NOMO-1 treated with DMSO at 0.1 percent for 48 hours (cell line): Measurements from ENCODE around the gene RTN4RL1.

Experiments
- DNase-seq: peaks from one replicate; lab custom pipeline; 2025; ENCODE audit not compliant: unreplicated experiment; lab: John Stamatoyannopoulos, UW

The RTN4RL1 gene

DNA sequence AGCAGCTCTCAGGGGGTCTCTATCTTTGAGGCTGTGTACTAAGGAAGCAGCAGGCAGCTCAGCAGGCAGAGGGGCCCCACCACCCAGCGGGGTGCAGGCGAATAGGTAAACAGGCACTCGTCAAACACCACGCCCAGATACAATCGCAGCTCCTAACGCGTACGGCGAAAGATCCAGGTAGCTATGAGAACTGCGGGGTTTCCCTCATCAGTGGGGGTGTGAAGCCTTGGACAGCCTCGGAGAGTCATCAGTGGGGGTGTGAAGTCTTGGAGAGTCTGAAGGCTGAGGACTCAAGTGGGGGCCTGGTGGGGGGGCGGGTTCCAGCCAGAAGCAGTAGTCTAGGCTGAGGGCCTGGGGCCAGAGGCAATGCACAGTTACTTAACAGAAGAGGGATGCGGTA, 69.0 kb downstream of the RTN4RL1 start:
- DNase-seq = no peak

DNA sequence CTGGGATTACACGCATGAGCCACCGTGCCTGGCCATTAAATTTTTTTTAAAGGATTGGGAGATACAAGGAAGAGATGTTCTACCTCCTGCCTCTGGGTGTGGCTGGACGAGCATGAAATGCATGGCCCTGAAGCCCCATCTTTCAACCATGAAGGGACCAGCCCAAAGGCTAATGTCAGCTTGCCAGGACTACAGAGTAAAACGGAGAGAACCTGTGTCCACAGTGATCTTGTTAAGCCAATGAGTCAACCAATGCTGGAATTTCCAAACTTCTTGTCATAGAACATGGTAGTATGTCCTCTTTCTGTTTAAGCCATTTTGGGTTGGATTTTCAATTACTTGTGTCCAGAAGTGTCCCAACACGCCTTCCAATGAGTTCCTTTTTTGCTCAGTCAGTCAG, 71.3 kb downstream of the RTN4RL1 start:
- DNase-seq = no peak

DNA sequence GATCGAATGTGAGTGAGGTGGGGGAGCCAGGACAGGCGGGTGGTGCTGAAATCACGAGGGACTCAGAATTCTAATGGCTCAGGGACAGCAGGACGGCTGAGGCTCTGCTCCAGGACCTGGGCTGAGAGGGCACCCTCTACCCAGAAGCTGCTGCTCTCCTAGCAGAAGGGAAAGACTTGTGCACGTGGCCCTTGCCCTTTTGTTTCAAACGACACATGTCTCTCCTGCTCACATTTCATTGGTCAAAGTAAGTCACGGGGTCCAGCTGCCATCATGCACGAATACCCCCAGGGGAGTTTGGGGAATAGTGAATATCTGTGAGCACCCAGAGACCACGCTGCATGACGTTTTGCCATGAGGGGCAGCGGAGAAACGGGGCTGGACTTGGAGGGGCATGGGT, 73.2 kb downstream of the RTN4RL1 start:
- no peak for DNase-seq

DNA sequence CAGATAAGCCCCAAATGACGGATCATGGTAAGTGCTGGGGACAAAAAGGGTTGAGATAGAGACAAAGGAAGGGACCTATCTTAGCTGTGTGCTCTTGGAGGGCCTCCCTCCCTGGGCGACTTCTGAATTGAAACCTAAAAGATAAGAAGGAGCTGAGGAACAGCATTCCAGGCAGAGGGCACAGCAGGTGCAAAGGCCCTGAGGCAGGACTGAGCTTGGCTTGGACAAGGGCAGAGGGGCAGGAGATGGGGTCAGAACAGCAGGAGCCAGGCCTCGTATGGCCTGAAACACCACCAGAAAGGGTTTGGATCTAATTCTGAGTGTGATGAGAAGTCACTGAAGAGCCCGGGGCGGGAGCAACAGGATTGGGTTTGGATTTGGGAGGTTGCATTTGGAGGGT, 75.4 kb downstream of the RTN4RL1 start:
- DNase-seq = no peak

DNA sequence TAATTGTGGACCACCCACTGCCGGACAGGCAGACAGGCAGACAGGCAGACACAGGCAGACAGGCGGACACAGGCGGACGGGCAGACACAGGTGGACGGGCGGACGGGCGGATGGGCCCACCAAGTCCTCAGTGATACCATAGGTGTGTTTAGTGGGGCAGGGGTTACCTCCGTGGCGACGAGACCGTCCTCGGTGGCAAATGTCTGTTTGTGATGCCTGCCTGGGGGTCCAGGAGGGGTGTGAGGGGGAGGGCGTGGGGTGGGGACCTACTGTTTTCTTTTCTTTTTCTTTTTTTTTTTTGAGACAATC, 76.7 kb downstream of the RTN4RL1 start:
- DNase-seq = no peak

DNA sequence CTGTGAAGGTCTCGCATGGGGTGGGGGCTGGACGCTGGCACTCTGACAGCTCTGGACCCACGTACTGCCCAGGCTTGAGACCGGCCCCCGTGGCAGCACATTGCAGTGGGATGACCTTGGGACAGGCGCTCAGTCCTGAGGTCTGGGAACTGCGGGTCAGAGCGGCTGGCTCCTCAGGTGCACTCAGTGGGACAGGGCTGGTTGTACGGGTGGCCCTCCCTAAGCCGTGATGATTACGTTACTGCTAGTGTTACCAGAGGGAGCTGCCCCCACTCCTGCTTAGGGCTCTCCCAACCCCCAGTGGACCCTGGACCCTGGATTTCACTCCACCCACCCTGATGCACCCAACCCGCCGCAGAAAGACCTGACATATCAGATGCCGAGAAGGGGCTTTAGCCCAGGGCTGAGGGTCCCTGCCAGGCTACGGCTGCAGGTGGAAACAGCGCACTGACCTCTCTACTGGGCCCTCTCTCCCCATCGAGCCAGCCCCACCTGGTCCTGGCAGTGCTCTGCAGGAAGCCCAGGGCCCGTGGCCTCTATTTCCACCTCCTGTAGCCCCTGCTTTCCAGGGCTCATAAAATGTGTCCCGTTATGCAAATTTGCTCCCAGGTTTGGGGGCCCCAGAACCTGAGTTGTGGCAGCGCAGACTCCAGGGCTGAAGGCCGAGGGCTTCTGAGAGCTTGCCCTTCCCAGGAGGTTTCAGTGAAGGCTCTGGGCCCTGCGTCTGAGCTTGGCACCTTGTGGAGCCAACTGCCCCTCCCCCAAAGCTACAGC, 77.2 kb downstream of the RTN4RL1 start:
- no peak for DNase-seq

DNA sequence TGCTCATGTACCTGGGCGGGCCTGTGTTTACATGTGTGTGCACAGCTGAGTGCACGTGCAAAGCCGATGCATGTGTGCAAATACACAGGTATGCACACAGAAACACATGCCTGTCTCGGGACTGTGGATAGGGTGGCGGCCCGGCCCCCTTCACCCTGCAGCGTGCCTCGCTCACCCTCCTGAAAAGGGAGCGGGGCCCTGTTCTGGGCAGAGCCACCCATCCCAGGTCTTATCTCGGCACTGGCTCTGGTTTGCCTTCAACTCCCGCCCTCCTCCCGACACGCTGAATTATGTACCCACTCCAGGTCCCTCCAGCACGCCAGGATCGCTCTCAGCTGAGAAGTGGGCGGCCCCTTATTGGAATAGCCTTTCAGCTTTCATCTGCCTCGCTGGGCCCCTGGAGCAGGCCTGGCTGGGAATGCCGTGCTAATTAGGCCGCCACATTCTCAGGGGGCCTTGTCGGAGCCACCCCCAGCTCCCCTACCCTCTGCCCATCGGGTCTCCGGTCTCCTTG, 77.8 kb downstream of the RTN4RL1 start:
- DNase-seq = no peak

DNA sequence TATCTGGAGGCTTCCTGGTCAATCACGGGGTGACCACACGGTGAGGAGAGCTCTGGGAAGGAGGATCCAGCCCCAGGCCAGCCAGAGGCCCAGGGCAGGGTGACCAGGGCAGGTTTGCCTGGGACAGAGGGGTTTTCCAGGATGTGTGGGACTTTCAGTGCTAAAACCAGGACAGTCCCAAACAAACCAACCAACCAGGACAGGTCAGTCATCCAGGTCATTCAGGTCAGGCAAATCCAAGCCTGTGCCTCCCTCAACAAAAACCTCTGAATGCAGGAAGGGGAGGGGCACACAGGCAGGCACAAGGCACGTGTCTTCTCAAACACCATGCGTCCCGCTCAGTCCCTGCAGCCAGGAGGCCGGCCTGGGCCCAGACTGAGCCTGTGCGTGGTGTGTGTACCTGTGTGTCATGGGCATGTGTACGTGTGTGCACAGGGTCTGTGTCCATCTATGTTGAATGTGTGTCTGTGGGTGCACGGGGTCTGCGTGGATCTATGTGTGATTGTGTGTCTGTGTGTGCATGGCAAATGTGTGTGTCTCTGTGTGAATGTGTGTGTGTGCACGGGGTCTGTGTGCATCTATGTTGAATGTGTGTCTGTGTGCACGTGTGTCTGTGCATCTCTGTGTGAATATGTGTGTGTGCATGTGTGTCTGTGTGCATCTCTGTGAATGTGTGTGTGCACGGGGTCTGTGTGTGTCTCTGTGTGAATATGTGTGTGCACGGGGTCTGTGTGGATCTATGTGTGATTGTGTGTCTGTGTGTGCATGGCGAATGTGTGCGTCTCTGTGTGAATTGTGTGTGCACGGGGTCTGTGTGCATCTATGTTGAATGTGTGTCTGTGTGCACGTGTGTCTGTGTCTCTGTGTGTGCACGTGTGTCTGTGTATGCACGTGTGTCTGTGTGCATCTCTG, 78.9 kb downstream of the RTN4RL1 start:
- DNase-seq = no peak

DNA sequence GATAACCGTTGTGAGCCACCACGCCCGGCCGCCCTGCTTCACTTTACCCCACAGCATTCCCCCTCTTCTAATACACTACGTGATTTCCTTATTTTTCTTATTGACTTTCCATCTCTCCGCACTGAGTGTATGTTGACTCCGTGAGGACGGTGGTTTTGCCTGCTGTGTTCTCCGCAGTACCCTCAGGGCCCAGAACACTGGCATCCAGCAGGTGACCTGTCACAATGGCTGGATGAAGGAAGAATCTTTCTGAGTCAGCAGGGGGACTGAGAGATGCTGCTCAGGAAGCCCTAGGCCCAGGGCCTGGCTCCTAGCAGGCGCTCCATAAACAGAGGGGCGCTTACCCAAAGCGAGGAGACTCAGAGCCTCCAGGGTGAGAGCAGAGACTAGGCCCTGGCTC, 79.5 kb downstream of the RTN4RL1 start:
- DNase-seq = no peak

DNA sequence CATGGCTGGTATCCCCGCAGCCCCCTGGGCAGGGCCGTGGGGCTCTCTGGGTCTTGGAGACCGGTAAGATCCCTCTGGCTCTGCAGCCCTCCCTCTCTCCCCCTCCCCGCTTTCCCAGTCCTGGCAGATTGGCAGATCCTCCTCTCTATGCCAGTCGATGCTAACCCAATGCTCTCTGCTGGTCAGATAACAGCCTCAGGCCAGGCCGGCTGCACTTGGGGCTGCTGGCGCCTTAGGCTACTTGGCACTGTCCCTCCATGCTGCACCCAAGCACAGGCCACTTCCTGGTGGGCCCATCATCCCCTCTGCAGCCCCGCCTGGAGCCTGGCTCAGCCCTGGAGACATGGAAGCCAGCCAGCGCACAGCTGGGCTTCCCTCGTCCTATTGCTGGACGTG, 81.7 kb downstream of the RTN4RL1 start:
- no peak for DNase-seq

DNA sequence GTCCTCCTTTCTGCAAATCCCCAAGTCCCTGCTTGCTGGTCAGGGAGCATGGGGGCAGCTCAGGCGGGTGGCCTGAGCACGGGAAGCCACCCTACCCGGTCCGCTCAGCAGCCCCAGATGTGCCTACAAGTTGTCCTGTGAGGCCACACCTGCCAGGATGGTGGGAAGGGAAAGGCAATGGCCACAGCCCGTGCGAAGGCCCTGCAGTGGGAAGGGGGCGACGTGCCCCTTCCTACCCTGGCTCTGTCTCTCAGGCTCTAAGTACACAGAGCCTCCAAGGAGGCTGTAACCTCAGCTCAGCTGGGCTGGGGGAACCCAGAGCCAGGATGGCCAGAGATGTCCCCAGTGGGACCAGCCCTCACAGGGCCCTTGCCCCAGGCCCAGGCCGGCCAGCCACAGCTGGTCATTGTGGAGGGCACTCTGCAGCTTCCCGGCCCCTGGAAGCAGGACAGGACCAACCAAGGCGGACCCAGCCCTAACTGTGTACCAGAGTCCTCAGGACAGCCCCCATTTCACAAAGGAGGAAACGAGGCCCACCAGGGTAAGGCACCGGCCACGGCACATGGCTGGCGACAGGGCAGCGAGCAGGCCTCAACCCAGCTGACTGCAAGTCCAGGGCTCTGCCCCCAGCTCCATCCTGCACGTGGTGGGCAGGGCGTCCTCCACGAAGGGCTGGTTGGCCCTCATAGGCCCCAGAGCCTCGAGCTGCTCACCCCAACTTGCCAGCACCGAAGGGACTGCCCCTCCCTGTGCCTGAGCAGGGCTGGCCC, 82.3 kb downstream of the RTN4RL1 start:
- no peak for DNase-seq

DNA sequence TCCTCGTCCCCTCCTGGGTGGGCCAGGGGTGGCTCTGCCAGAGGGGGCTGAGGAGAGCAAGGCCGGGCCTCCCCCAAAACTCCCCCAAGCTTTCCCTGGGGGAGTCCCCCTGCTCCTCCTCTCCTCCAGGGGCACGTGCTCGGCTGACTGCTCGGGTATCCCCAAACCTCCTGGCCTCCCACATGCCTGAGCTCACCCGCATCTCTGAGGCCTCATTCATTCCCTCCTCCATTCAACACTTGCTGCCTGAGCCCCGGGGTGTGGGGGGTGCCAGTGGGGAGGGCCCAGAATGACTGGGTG, 83.1 kb downstream of the RTN4RL1 start:
- no peak for DNase-seq

DNA sequence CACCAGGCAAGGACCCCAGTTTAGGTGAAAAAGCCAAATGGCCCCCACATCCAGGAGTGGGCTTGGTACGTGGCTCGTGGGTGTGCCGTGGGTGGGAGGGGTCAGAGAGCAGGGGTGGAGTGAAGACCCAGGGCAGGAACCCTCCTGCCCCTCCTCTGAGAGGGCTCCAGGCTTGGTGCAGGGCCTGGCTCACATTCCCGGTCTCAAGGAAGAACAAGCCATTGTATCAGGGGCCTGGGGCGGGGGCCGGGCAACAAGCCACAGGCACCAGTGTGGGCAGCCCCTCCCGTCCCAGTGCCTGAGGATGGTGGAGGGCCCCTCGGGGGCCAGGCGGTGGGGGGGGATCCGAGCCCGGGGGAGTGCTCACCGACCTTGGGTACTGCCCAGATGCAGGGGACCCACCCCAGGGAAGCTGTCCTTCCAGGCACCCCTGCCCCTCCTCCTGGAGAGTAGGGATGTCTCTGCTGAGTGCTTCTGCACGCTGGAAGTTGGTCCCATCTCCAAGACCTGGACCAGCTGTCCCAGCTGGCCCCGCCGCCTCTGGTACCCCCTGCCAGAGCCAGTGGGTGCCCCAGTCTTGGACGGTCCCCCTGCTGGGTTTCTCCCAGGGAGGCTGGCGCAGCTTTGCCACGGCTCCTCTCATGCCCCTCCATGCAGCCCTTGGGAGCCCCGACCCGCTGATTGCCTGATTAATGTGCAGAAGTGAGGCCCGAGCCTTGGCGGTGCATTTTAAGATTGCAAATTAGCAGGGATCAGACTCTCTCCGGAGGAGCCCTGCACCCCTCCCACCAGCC, 83.7 kb downstream of the RTN4RL1 start:
- DNase-seq = no peak

DNA sequence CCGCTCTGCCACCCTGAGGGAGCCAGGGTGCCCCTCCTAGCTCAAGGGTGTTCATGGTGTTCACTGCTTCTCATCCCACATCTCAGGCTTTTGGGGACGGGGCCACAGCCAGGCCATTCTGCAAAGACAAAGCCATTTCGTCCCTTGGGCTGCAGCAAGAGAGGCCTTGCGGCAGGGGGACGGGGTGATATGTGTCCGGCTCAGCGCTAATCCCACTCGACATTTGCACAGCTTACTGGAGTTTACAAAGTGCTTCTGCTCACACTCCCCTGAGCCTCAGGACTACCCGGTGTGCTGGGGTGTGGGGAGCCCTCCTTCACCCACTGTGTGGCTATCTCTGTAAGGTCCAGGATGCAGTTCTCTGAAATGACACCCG, 84.3 kb downstream of the RTN4RL1 start:
- DNase-seq = no peak

DNA sequence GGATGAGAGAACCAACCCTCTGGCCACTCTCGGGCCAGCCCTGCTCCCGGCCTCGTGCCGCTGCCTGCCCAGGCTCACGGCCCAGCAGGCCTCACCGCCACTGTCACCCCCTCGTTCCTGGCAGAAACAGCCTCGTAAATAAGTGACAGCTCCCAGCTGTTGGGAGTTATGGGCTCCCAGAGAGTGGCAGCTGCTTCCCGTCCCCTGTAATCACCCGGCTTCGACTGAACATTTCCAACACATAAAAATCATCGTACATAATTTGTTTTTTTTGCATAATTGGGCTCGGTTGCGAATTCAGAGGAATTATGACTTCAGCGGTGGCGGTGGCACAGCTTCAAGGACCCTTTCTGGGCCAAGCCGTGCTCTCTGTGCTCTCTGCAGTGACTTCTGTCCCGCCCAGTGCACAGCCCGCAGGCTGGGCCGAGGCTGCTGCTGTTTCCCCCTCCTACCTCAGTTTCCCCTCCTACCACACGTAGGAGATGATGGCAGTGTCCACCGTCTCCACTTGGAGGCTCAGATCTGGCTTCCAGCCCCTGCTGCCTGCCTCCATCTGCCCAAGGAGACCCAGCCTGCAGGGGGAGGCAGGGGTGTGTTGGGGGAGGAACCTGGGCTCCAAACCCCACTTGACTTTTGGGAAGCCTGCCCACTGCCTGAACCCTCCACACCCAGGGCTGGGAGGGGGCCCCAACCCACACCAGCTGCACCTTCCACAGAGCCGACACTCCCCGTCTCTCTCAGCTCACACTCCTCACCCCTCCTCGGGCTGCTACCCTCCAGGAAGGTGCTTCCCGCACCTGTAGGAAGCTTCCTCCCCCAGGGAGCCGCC, 84.9 kb downstream of the RTN4RL1 start:
- no peak for DNase-seq

DNA sequence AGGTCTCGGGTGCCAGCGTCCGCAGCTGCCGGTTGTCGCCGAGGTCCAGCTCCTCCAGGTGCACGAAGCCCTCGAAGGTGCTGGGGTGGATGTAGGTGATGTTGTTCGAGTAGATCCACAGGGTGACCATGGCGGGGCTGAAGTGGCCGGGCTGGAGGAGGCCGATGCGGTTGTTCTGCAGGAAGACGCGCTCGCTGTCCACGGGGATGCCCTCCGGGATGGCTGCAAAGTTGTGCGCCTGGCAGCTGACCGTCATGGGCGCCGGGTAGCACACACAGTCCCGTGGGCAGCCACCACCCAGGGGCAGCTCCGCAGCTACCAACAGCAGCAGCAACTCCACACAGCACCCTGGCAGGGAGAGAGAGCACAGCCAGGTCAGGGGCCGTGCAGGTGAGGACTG, 87.7 kb downstream of the RTN4RL1 start:
- no peak for DNase-seq

DNA sequence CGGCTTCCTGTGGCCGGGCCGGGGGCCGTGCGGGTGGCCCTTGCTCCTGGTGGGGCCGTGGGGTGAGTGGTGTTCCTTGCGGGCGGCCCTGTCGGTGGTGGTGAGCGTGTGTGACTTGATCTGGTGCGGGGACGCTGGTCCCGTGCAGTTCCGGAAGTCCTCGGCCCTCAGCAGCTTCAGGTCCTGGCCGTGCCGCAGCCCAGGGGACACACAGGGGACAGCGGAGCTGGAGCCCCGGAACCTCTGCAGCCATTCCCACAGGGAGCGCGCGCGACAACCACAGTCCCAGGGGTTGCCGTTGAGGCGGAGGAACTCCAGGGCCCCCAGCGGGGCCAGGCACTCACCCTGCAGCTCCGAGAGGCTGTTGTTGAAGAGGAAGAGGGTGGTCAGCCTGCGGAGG, 88.4 kb downstream of the RTN4RL1 start:
- DNase-seq = no peak

DNA sequence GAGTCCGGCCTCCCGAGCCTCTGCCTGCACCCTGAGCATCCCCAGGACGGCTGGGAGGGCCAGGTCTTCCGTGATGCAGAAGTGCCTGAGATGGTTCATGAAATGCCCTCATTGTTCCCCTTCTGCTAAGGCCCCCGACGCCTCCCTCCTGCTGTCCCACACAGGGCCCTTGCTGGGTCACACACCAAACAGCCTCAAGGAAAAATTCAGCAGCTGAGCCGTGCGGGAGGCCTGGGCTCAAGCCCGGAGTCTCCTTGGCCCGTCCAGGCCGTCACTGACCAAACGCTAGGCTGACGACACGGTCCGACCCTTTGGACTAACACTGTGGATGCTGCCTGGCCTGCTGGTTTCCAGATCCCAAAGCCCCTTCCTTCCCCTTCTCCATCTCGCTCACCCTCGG, 90.2 kb downstream of the RTN4RL1 start:
- no peak for DNase-seq

DNA sequence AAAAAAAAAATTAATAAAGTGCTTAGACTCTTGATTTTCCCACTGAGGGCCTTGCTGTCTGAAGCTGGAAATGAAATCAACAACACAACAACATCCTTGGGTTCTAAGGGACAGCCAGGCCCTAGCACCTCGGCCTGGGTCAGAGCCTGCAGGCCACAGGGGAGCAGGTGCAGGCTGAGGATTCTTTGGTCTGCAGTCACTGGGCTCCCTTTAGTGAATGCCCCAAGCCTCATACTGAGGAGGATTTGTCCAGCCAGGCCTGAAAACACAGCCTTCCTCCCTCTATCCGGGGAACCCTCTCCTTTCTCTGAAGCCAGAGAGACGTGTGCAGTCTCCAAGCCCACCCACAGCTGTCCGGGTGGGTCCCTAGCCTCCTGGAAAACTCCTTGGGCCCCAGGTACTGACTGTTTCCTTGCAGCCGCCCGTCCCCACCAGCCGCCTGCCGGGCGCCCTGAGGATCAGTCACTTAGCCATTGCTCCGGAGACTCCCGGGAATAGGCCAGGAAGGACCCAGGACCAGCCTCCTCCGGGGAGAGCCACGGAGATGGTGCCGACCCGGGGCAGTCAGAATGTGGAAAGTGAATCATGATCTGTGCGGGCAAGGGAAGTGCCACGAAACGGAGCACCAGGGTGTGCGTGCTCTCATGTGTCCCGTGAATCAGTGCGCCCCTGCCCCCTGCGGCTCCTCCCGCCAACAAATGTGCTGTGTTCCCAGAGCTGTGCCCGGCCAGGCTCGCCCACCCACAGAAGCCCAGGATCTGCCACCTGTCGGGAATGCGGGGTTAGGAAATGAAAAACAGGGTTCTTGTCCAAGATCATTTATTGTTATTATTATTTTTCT, 91.0 kb downstream of the RTN4RL1 start:
- no peak for DNase-seq
